Stimulated activated CD8-positive, alpha-beta memory T cell treated with anti-CD3 and anti-CD28 coated beads, Interleukin-2, amount 100 ng/mL, for 48 hours (primary cell): ENCODE data around the gene MED19.
"Not testable (repeated sequence)": the region's sequence is repeated elsewhere in the genome, so short reads cannot be mapped to it uniquely, and the experiment has no call there.

Experiments
- DNase-seq, 2 donors: peaks; one replicate each; pipeline ENCODE4 v3.0.0-alpha.2; 2020; ENCODE audit warnings: low read depth in 2 of 2

The MED19 gene

GRCh38 chr11:57711414-57712255 is at the start of gene MED19:
Gene MED19, minus strand, starts transcription at chr11:57712215. Its CDS starts 36 bp downstream, at chr11:57712179.
- peak; percentile 51 to 60 for DNase-seq

GRCh38 chr11:57758174-57758573 is 46.2 kb upstream of the MED19 start:
- DNase-seq, result no peak

- DNase-seq, result no peak
Observed at GRCh38 chr11:57752954-57753353, 40.9 kb upstream of the MED19 start.

DNA sequence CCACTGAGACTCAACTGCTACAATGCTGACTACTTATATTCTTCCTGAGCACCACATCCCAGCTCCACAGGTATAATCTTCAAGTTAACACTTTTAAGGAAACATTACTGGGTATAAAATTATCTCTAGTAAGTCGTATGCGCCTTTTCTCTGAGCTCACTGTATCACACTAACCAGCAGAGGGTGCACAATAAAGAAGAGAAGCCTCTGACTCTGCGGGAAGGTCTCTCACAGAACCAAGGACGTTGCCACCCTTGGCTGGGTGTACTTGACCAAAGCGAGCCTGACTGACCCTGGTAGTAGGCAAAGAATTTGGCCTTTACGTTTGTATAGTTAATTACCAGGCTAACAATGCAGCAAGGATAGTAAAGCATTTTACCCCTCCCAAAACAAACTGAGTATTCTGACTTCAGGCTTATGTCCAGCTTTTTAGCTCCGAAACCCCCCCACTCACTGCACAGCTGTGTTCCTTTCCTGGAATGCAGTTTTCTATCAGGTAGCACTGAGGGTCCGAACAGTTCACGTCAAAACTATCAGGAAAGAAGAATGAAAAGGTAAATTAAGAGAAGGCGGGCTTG is 39.8 kb upstream of the MED19 start, which contains the start of gene BTBD18:
Gene BTBD18 (minus strand): TSS at position 144 of the 578 bp plus-strand sequence. CDS start 631 bp downstream, outside the sequence.
- no peak for DNase-seq

- DNase-seq, result no peak
Observed at GRCh38 chr11:57751176-57751575, 39.2 kb upstream of the MED19 start.

DNA sequence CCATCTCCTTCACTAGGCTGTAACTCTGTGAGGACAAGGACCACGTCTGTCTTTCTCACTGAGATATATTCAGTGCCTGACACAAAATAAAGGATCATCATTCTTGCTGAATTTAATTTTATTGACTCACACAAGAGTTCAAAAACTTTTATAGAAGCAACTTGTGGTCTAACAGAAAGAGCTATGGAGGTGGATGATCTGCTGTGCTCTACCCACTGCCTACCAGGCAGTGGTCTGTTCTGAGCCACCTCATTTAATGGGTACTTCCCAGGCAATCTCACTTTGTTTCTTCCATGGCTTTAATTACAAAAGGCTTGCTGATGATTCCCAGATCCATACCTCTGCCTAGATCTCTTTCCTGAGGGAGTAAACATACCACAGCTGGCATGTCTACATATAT is 34.9 kb upstream of the MED19 start:
- no peak for DNase-seq

DNA sequence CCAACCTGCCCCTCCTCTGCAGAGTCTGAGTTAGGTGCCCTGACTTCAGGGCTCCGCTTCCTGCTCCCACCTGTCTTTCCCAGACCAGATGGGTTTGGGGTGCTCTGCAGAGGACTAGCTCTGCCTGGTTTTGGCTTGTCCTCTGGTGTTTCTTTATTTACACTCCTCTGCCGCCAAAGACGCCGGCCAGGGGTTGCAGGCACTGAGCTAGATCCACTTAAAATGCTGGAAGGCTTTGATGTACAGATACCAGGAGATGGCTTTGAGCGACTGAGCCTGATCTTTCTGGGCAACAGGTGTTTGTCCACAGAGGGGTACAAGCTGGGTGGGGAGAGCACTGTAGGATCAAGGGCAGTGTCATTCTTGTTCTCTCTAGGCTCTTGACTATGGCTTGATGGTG is 33.2 kb upstream of the MED19 start:
- DNase-seq, result no peak

DNA sequence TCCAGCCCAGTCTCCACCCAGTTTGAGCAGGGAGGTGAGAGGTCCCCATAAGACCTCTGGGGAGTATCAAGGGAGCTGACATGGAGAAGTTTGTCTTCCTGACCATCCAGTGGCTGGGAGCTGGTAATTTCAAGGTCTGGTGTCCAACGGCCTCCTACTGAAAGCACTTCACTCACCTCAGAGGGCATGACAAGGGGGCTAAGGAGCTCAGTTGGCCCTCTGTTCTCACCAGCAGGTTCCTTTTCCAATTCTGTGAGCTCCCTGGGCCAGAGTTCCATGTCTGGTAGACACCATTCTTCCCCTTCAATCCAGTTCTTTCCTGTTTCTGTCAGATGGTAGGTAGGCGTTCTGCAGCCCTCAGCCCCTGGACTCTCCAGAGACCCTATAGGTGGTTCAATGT is 32.3 kb upstream of the MED19 start:
- no peak for DNase-seq

DNA sequence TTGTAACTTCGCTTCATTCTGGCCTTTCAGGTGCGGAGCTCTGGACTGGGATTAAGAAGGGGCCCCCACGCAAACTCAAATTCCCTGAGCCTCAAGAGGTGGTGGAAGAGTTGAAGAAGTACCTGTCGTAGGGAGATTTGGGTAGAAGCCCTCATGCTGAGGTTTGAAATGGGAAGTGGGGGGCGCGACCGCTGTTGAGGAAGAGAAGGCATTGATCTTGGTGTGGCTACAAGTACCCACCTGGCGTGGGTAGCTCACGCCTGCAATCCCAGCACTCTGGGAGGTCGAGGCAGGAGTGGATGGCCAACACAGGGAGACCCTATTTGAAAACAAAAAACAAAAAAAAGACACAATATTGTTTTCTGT is 30.1 kb upstream of the MED19 start:
- no peak for DNase-seq

DNA sequence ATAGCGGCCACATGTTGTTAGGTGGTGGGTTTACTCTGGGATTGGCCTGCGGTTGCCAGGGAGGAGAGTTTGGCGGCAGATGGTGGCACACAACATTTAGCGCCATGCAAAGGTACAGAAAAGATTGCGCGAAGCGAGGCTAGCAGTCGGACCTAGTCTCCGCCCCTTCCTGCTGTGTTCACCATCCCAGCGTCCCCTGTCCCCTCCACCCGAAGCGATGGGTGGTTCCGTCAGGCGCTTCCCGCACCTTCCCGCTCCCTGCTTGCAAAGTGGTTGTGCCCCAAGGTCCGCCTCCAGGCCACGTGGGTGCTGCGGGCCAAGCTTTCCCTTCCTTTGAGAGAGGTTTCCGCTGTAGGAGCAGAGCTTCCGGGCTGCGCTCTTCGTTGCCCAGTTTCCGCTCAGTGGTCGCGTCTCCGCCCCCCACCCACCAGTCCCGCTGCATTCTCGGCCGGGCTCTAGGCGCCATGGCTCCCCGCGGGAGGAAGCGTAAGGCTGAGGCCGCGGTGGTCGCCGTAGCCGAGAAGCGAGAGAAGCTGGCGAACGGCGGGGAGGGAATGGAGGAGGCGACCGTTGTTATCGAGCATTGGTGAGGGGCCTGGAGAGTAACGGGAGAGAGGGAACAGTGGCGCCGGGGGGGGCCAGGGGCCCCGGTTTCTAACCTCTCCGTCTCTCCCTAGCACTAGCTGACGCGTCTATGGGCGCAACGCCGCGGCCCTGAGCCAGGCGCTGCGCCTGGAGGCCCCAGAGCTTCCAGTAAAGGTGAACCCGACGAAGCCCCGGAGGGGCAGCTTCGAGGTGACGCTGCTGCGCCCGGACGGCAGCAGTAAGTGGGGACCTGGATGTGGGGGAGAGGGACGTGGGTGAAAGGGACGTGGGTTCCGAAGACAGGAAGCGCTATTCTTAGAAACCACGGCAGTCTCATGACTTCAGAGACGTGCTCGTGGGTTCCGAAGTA is 29.4 kb upstream of the MED19 start, which contains the start of gene SELENOH:
Gene SELENOH (plus strand): TSS at position 360 of the 955 bp plus-strand sequence. CDS start 105 bp downstream, at position 465.
- peak; percentile 89 to 94 for DNase-seq

DNA sequence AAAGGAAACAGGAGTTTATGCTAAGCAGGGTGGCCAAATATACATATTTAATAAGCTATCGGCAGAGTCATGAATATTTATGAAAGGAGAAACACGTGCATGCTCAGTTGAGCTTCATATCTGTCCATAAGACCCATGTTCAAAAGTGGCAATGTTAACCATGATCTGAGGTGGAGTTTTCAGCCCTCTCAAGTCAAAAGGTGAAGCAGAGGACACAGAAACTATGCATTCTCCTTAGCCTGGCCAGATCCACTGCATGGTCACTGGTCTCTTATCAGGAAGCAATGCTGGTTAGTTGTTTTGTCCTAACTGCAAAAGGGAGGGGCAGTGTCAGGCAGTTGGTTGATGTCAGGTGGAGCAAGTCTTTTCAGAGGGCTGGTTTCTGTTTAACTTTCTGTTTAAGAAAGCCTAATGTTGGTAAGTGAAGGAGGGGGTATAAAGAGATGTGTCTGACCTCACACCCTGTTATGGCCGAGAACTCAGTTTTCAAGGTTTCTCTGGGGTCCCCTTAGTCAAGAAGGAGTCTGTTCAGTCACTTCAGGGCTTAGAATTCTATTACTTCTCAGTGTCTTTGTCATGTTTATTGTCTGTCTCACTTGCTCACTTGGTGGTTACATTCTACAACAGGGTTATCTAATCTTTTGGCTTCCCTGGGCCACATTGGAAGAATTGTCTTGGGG is 23.7 kb upstream of the MED19 start:
- DNase-seq, result no peak

DNA sequence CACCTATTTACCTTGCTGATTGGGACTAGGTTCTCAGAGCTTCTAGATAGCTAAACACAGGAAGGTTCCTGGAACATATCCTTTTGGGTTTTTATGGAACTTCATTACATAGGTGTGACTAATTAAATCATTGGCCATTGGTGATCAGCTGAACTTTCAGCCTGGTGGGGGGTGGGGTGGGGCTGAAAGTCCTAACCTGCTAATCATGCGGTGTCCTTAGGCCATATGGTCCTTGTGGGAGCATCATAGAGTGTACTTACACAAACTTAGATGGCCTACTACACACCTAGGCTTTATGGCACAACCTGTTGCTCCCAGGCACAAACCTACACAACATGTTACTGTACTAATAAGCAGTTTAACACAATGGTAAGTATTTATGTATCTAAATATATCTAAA is 20.6 kb upstream of the MED19 start:
- DNase-seq, result no peak

DNA sequence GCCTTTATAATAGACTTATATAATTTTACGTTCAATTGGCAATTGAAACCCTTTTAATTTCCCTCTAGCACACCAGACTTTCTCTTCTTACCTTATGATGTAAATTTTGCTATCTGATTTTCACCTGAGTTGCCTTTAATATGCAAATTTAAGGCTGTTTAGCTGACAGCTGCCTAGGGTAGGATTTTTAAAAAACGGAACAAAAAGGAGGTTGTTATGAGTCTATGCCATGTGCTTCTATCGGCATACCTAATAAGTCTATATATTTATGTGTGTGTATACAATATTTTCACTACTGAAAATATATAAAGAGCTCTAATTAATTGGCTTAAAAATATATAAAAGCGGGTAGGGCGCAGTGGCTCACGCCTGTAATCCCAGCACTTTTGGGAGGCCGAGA is 17.5 kb upstream of the MED19 start:
- no peak for DNase-seq

- DNase-seq, result no peak
Observed at GRCh38 chr11:57728829-57729228, 16.8 kb upstream of the MED19 start.

GRCh38 chr11:57727185-57727584 is 15.2 kb upstream of the MED19 start:
- DNase-seq, result no peak

- DNase-seq, result not testable (repeated sequence)
Observed at GRCh38 chr11:57716726-57717125, 4.7 kb upstream of the MED19 start.

DNA sequence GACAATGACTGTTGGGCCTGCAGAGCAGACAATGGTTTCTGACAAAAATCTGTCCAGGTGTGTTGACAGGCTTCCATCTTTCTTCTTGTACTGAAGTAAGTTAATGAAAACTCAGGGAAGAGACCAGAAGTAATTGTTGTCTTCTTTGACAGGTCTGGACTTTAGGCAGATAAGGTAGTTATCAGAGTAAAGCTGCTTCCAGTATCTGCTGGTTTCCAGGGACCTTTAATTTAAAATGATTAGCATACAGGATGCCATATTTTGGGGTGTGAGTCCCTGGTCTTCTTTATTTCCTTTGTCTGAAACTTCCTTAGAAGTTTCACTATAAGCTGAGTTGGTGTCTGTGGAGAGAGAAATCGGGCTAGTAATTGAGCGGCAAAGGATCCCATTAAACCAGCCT is 1.8 kb upstream of the MED19 start:
- DNase-seq, result no peak

DNA sequence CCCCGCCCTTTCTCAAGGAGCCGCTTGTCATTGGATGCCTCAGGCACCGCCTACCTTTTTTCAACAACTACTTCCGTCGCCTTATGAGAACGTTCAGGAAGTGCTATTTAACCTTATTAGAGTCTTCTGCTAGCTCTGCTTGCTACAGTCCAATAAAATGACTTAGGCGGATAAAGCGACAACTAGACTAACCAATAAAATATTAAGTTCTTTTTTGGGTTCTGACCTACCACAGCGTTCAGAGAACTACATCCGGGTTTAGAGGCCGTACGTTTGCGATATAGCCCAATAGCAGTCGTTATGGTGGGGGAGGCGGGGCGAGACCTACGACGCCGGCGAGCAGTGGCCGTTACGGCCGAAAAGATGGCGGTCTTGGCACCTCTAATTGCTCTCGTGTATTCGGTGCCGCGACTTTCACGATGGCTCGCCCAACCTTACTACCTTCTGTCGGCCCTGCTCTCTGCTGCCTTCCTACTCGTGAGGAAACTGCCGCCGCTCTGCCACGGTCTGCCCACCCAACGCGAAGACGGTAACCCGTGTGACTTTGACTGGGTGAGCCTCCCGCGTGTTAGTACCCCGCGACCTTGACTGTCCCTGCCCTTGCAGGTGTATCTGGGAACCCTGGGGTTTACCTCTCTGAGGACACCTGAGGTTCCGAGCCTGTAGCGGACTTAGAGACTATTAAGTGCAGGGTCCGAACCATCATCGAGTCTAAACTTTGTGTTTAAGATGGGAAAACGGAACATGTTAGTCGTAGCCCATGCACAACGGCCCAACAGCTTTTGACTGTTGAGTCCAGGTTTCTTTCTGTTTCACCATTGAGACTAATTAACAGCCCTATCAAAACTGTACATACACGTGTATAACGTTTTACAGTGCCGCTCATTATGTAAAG is 488 bp upstream of the MED19 start, which contains the start of gene TMX2:
Gene TMX2 (plus strand): TSS at position 338 of the 895 bp plus-strand sequence. CDS start 26 bp downstream, at position 364.
- DNase-seq, result peak; percentile 80 to 85

DNA sequence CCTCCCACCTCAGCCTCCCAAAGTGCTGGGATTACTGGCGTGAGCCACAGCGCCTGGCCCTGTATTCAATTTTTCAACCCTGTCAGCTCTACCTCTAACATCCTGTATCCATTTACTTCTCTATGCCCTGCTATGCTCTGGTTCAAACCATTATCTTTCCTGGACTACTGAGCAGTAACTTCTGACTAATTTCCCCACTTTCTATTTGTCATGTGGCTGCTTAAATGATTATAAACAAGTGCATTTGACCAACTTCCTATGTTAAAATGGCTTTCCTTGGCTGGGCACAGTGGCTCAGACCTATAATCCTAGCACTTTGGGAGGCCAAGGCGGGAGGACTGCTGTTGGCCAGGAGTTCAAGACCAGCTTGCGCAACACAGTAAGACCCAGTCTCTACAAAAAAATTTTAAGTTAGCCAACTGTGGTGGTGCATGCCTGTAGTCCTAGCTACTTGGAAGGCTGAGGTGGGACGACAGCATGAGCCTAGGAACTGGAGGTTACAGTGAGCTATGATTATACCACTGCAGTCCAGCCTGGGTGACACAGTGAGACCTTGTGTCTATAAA is 2.1 kb downstream of the MED19 start:
- DNase-seq, result no peak

- not testable (repeated sequence) for DNase-seq
Observed at GRCh38 chr11:57705432-57705831, 6.6 kb downstream of the MED19 start.
